ENCODE measurements around the gene THAP5.

THAP5 gene

DNA sequence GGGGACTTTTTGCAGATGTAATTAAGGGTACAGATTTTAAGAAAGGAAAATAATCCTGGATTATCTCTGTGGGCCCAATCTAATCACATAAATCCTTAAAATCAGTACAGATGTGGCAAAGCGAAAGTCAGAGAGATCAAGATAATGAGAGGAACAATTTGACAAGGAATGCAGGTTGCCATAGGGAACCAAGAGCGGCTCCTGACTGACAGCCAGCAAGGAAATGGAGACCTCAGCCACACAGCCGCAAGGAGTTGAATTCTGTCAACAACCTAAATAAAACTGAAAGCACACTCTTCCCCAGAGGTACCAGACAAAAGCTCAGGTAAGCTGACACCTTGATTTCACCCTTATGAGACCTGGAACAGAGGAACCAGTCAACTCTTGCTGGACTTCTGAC lies 40.2 kb downstream of the THAP5 start:
- DNase-seq, result no peak

- DNase-seq, result no peak
Measured at GRCh38 chr7:108528183-108528712, 41.3 kb downstream of the THAP5 start.

GRCh38 chr7:108526768-108527017 lies 42.8 kb downstream of the THAP5 start:
- DNase-seq, result no peak

GRCh38 chr7:108525985-108526767 lies 43.3 kb downstream of the THAP5 start, which contains the start of gene PNPLA8:
TSS of gene PNPLA8 (minus strand) at chr7:108526135. CDS start at chr7:108515491, 10,644 bp downstream.
- peak; percentile 100 for DNase-seq

DNA sequence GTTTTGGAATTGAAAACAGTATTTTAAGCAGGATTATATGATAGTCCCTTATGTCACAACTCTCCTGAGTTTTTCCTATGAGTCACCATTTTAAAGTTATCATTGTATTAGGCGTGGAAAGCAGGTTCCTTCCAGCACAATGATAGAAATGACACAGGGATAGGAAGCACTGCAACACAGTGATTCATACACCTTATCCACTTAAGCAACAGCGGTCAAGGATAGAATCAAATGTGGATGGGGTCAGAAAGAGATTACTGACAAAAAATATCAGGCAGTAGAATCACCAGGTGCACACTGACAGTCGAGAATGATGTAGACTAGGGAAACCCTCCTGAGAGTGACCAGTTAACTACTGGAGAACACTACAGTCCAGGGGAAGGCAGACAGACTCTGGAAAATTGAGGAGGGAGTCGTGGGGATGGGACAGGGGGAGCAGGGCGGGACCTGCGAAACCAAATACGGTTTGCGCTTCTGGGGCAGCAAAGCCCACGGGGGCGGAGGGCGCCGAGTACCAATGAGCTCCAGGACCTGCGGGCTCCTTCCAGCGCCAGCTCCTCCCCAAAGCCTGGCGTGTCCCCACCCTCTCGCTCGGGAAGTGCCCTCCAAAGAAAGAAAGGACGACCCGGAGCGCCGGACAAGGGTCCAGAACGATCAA lies 44.0 kb downstream of the THAP5 start:
- no peak for DNase-seq

DNA sequence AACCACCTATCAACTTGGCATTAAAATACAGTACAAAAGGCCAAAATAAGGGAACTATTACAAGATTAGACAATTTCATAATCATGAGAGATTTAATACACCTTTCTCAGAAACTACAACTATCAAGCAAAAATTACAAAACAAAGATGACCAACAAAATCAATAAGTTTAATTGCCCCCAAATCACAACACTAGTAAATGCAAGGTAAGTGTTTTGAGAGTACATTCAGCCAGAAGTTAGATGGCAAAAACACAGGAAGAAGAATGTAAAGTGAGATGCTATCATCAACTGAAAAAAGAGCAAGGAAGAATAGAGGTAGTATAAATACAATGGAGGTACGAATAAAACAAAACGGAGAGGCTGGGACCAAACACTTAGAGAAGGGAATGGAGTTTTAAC lies 46.7 kb downstream of the THAP5 start:
- no peak for DNase-seq

GRCh38 chr7:108517951-108518350 lies 51.6 kb downstream of the THAP5 start:
- DNase-seq, result no peak

- no peak for DNase-seq
Measured at GRCh38 chr7:108515630-108516029, 53.9 kb downstream of the THAP5 start.

- no peak for DNase-seq
Measured at GRCh38 chr7:108515013-108515412, 54.5 kb downstream of the THAP5 start.

All from effector CD4-positive, alpha-beta T cell (primary cell).